UCSD-AML1 (cell line): ENCODE results near the gene TBC1D14.

Experiments used
- DNase-seq: peaks from one replicate; lab custom pipeline; 2025; ENCODE audit not compliant: unreplicated experiment; lab: John Stamatoyannopoulos, UW

Gene TBC1D14

DNA sequence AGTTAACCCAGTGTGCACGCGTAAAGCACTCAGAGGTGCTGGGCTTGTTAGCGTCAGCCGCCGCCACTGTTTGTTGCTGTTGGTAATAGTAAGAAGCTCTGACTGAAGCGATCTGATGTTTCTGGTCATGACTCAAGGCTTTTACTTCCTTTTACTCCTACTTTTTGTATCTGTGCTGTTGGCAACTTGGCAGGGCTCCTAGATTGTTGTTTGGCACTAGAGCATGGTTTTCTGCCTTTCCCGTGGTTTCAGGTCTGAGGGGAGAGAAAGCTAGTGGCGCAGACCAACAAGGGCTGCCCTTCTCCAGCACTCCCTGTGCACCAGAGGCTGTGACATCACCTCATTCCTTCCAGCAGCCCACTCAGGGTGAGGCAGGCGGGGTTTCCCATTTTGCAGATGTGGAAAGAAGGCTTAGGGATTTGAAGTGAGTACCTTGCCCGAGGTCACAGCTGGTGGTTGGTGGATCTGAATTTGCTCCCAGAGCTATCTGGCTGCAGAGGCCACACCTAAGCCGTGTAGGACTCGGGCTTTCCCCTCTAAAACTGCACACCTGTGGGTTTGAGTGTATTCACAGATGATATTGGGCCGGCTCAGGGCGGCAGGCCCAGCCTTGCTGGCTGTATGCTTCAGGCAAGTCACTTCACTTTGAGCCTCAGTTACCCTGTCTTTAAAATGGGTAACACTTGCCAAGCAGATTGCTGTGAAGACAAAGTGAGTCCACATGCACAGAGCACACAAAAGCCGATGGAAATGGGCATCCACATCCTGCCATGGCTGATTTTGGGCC is 82.3 kb downstream of the TBC1D14 start:
- no peak for DNase-seq

DNA sequence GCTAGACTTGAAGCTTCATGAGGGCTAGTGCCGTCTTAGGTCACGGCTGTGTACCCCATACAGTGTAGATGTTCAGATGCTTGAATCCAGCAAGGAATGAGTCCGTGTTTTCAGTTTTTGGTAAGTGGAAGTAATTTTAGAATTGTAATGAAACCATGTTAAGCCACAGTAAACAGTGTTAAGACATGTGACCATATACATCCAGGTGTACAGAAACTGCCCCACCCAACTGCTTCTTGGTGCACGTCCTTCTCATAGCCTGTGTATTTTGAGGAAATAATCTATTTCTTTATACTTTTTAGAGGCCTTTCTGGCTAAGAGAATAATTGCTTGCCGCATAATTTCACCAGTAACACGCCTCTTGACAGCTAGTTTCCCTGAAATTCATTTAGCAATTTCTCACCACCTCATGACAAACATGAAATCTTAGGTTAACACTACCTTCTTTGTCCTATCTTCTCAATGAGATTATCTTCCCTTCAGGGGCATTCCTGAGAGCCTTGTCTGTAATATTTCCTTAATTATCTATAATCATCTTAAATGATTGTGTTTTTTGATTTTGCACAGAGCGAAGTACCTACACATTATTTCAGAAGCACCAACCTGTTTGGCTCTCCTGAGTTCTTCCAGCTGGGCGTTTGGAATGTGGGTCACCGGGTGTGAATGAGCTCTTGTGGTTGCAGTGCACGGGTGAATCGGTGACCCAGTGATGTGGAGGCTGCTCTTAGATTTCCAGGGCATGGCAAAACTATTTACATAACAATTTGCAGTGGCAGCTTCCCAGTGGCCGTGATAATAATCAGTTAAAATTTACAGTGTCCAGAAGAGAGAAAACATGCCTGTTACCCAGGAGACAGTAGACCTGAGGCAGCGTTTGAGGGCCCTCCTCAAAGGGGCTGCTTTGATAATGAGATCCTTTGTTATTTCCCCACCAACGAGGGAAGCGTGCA is 83.4 kb downstream of the TBC1D14 start:
- no peak for DNase-seq

DNA sequence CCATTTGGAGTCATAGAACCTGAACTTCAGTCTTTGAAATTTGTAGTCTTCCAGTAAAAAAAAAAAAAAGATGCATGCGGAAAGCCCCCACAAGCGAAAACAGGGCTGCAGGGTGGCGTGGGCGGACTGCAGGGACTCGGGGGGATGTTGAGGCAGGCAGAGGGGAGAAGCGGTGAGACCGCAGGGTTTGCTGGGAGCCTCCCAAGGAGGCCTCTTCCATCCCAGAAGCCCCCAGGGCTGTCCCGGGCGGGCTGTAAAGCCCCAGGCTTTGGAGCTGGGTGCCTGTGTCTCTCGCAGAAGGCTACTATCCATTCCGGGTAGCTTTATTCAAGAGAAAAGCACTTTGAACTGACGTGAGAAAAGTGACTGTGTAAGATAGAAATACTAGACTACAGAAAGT is 86.9 kb downstream of the TBC1D14 start:
- DNase-seq = no peak

DNA sequence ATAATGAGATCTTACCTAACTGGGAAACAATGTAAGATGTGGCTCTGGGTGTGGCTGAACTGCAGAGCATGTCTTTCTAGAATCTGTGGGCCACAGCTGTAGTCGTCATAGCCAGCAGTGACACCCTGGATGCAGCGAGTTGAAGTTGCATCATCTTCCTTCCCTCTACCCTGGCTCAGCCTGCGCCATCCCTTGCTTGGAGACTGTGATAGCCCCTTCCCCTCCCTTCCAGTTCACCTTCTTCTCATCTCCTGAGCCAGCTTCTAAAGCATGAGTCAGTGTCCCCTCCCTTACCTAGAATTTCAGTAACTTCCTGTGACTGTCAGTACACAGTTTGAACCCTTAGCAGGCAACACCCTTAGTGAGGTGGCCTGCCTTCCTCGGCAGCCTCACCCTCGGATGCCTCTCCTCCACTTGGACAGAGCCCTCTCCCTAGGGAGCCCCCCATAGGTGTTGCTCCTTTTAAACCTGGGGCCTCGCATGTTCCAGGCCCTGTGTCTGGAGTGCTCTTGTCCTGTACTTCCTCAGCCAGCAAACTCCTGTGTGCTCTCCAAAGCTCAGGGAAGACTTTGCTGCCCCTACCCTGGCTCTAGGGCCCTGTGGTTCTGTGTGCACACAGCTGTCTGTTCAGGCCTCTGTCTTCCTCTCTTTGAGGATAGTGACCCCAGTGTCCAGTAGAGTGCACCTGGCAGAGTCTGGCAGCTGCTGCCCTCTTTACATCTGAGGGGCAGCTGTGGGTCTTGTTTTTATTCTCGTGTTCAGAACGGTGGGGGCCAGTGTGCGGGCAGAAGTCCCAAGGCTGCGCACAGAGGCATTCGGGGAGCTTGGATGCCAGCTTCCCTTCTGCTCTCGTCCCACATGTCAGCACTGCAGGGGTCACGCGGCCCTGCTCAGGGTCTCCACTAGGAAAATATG is 89.8 kb downstream of the TBC1D14 start:
- no peak for DNase-seq

DNA sequence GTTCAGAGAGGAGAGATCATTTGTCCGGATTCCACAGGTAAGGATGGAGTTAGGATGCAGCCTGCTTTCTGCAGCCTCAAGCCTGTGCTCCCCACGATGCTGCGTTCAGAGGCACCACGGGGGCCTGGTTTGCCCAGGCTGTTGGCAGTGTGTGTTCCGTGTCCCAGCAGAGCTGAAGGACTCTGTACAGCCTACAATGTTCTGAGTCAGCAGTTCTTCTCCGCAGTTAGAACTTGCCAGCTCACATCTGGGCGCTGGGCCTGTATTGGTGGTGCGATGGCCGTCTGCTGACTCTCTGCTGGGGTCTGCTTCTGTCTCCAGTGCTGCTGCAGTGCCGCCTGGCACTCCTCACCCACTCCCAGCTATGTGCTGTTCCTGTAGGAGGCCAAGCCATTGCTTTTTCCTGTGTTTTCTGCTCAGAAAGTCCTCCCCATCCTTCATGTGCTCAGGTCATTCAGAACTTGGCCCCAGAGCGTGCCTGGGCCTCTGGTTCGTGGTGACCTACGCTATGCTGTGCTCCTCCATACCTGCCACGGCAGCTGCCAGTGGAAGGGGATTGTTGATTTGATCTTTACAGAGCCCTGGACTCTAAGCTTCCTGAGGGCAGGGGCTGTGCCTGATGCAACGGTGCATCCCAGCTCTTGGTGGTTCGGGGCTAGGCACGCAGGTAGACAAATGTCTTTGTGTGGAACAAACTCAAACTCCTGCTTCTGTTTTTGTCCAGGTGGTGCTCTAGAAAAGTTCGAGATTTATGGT is 91.0 kb downstream of the TBC1D14 start:
- no peak for DNase-seq

DNA sequence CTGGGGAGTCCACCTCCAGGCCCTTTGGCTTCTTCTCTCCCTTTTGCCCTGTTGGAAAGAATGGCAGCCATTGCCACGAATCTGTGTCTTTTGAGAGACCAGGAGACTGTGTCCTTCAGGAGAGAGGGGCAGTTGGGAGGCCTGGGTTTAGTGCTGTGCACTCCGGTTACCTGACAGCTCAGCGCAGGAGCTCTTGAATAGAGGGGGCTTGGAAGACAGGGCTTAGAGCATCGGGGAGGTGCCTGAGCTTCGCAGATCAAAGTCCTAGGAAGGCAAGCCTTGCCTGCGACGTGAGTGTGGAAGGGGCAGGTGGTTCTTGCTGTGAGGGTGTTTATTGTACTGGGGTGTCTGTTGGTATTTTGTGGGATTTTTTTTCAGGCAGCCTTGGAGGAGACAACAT is 91.6 kb downstream of the TBC1D14 start:
- no peak for DNase-seq

DNA sequence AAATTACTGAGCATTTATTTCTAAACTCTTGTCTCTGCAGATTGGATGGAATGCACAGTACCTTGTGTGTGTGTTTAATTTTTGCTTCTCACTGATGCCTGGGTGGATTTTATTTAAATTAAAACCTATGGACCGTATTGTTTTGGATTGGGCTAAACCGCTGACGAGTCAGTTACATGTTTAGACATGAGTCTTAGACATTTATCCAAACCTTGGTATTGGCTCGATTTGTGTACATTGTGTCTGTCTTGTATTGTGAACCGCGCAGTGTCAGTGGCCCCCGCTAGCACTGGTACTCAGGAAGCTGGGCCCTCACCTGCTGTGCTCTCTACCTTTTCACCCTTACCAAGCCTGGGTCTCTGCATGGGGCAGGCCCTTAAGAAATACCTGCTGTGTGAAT is 92.7 kb downstream of the TBC1D14 start:
- no peak for DNase-seq

DNA sequence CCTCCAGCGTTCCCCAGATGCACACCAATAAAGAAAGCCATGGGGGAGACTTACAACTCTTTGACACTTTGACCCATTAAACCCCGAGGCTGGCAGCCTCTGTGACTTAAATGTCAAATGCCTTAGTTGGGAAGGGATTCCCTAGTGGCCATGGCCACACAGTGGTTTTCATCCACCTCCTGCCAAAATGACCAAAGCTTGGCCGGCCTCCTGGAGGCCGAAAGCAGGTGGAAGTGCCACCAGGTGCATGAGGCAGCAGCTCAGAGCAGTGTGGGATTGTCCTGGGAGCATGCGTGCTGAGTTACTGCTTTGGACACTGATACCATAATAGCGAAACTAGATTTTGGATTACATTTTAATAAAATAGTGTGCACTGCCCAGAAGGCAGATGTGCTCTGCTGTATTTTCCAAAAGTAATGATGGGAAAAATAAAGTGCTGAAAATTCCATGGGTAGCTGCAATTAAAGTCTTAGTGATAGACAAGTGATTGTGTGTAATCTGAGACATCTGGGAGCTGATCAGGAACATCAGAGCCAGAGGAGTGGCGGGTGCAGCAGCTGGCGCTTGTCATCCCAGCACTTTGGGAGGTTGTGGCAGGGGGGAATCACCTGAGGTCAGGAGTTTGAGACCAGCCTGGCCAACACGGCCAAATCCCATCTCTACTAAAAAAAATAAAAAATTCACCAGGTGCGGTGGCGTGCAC is 93.7 kb downstream of the TBC1D14 start:
- no peak for DNase-seq

DNA sequence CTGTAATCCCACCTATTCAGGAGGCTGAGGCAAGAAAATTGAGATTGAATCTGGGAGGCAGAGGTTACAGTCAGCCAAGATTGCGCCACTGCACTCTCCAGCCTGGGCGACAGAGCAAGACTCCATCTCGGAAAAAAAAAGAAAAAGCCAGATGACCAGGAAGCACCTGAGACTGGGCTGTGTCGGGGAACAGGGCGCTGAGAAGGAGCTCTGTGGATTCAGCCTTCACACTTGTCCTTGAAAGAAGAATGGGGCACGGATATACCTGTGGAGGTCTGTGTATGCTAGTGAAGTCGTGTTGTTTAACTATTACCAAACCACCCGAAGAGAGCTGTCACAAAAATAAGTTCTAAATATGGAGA is 94.2 kb downstream of the TBC1D14 start:
- no peak for DNase-seq

DNA sequence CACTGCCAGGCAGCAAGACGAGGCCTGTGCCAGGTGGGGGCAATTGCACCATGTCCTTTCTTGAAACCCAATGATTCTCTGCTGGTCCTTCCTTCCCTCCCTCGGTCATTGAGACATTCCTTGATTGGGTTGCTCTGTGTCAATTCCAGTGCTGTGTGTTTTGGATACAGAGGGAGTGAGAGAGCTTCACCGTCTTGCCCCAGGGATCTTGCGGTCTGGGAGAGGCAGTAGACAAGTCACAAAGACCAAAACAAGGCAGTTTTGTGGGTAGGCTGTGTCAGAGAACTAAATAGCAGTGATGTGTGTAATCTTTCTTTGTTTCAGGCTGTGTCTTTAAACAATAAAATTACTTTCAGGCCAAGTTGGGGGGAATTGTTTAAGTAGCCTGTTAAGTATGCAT is 94.7 kb downstream of the TBC1D14 start:
- no peak for DNase-seq

DNA sequence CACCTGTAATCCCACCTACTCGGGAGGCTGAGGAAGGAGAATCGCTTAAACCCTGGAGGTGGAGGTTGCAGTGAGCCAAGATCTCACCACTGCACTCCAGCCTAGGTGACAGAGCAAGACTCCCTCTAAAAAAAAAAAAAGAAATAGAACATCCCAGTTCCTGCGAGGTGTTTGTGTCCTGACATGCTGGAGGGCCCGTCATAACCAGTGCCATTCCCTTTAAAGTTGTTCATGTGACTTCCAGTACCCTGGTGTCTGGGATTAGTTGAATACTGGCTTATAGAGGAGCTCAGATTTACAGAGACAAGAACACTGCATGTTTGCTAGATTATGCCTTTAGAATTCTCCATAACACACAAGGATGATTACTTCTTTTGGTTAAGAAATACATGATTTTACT is 95.9 kb downstream of the TBC1D14 start:
- no peak for DNase-seq

DNA sequence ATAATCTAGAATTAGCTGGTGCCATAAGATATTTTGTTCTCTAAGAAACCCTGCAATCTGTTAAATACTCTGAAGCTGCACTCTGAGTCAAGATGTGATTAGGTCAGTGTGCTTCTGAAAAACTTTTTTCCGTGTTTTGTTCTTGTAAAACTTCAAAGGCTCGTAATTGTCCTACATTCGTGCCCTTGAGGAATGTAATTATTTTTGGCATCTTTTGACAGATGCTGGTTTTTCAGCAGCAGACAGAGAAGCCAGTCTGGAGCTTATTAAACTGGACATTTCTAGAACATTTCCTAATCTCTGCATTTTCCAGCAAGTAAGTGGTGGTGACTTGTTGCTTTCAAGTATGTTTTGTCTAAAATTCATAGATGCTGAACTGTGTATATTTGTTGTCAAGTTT is 96.8 kb downstream of the TBC1D14 start:
- DNase-seq = no peak

DNA sequence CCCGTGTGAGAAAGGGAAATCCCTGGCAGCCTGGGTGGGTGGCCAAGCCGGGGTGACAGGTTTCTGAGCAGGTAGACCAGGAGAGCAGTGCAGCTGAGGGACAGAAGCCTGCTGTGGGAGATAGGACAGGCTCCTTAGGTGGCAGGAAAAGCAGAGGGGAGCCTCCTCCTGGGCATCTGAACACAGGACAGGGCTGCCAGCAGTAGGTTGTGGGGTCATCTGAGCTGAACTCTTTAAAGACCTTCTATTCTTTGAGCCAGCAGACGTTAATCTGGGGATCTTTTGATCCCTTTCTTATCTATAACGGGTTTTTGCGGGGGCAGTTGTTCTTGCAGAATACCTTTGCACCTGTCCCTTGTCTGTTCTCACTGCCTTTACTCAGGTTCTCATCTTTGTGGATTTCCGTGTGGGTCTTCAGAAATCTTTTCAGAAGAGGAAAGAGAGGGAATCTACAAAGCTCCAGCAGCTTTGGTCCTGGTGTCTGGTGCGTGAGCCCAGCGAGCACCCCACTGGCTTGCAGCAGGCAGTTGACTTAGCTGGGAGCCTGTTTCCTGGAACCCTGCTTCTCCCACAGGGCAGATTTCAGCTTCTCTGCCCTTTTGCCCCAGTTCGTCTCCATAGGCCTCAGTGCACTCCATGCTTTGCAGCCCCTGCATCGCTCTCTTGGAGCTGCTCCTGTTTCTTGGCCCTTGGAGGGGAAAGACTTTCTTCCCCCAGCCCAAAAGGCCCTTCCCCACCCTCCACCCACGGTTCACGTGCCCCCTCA is 97.7 kb downstream of the TBC1D14 start:
- DNase-seq = no peak

DNA sequence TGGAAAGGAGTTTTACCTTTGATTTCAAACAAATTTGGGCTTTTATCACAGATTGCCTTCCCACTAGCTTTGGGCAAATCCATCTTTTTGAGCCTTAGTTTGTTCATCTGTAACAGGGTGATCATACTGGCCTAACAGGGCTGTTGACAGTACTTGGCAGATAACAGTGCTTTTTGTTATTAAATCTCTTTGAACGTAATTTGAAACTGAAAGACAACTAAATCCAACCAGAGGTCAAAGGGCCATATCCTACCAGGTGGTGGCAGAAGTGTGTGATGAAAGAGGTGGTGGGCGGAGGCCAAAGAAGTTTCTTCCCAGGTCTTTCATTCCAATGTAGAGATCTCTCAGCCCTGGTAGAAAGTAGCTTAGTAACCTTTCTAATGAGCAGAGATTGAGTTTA is 98.3 kb downstream of the TBC1D14 start:
- no peak for DNase-seq

DNA sequence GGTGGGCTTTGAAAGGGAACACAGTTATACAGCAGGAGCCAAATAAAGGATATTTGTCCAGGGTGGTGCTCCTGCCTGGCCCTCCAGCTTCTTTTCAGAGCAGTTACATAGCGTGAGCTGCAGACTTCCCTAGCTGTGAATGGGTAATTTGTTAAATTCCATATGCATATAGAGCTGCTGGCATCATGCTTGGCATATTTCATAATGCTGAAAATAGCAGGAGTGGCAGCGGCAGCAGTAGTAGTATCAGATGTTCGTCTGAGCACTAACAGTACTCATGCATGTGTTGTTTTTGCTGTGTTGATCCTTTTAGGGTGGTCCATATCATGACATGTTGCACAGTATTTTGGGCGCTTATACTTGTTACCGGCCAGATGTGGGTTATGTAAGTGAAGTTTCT is 99.9 kb downstream of the TBC1D14 start:
- DNase-seq = no peak

DNA sequence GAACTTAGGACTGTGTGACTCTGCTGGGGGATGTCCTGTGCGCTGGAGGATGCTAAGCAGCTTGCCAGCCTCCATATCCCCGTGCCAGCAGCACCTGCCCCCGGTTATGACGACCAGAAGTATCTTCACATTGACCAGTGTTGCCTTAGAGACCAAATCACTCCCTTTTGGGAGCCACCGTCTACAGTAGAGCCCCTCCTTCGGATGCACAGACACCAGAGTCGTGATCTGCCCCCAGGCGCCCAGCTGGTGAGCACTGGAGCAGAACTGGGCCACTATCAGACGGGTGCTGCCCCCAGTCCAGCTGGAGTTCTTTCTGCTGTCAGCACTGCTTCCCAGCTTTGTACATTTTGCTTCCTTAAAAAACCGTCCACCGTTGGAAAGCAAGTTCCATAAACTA is 103.5 kb downstream of the TBC1D14 start:
- DNase-seq = no peak

DNA sequence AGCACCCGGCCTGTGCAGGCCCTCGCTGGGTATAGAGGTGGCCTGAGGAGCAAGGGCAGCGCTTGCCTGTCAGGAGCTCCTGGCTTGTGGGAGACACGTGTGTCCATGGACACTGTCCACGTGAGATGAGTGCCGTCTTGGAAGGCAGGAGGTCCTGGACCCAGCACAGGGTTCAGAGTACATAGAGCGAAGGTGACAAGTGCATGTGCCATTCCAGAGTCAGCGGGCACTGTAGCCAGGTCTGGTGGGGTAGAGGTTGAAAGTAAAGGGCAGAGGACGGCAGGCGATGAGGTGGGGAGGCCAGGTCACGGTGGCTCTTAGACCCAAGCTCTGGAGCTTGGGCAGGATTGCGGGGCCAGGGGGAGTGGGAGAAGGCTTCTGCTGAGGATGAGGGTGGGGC is 105.2 kb downstream of the TBC1D14 start:
- DNase-seq = no peak

DNA sequence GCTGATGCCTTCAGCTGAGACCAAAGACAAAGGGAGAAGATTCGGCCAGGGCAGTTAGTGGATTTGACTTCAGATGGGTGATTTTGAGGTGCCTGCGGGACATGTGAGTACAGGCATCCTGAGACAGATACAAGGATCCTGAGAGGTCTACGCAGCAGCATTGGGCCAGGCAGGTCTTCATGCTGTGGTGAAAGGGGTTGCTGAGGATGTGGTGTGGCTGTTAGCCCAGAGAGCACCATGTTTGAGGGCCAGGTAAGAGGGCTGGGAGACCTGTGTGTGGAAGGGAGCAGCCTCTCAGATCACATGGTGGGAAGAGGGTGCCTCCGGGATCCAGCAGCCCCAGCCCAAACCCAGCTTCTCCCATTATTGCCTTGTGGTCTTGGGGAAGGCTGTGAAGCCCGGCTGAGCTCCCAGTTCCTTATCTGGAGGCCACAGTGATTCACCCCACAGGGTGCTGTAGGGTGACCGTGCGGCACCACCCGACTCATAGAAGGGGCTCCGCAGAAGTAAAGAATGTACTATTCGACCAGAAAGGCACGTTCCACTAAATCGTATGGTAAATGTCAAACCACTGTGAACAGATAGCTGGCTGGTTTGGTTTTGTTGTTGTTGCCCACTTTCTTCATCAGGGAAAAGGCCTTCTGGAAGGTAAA is 105.9 kb downstream of the TBC1D14 start:
- no peak for DNase-seq

DNA sequence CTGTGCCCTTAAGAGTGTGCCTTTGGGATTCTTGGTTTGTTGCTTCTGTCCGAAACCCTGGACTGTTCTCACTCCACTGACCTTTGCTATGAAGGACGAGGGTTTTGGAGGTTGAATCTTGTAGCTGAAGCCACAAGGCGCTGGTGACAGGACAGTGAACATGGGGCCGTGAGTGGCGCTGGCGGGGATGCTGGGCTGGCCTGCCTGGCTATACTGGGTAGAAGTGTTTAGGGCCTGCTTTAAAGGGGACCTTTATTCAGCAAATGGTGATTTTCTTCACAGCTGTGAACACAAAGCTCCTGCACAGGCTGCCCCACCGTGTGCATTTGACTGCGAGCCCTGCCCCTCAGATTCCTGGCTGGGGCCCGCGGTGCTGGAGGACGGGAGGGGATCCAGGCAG is 106.5 kb downstream of the TBC1D14 start:
- DNase-seq = no peak
